Measurements from ENCODE around the gene NCKAP5.

DNA sequence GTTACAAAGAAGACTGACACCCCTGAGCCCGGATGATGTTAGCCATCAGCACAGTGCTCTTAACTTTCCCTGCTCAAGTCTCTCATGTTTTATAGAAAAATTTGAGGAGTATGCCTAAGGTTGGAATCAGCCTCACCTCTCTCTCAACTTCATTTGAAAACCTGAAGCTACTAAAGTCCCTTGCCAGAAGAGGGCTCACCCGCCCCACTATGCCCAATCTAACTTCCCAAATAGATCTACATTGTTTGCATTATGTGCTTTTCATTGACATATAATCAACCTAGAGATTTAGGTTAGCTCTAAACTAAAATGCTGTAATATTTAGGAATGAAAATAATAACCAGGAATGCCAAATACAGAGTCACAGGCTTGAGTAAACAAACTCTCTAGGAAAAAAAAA lies 305.4 kb downstream of the NCKAP5 start:
- TF ChIP-seq EZH2 (IDR thresholded peaks at IDR 0.05; ENCODE audit: insufficient read depth, poor library complexity, severe bottlenecking): no peak
- TF ChIP-seq EZH2phosphoT487 (IDR thresholded peaks at IDR 0.05; ENCODE audit: insufficient read depth, low read depth): no peak

All from GM23248 (cell line).